ENCODE measurements around the gene ABCC2.

DNA sequence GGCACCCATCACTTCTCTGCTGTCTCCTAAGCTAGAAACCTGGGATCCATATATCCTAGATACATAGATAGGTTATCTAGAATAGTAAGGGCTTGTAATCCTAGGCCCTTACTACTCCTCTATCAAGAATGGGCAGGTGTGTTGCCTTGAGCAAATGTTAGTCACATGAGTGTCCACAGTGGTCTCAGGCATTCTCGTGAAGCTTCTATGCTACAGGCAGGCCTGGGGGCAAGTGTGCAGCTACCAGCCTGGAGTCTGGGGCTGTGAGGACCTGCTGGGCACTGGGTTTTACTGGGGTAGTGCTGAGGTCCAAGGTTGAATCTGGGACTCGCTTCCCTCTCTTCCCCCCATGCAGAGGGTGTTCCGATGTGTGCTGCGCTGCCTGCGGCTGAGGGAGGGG is 91.4 kb downstream of the ABCC2 start:
- TF ChIP-seq TAF1 (IDR thresholded peaks at IDR 0.05; ENCODE audit: low read depth, low read length) (no peak), POLR2AphosphoS5 (IDR thresholded peaks at IDR 0.05; ENCODE audit: low read depth, low read length) (no peak), POLR2A (IDR thresholded peaks at IDR 0.05; ENCODE audit: low read depth, low read length) (no peak; the same call in none of the 2 replicates), SPI1 (IDR thresholded peaks at IDR 0.05; ENCODE audit: low read depth, low read length) (no peak)

Measured in GM12891 (cell line).